ENCODE data around the gene RYR3. TPM values are rescaled to one million over a fixed set of nuclear protein-coding genes. Genes with fewer than 3 reads are reported as not detected.

RYR3 gene
- total and polyA plus RNA-seq, 10 of the 15 experiments (the other 5 are each of a cell fraction or from before 2014, with no cell fraction given): under 0.01 to 0.44 (median 0.16) TPM; not detected in 5

- 64% methylated on average over 3 of the region's 3 CpGs for WGBS (ENCODE audit: insufficient coverage, insufficient replicate concordance, low lambda C conversion rate, missing lambda C conversion rate)
- CTCF ChIA-PET: no interaction called here
- Histone ChIP-seq H3K9me3 (replicated peaks; ENCODE audit: control insufficient read depth, insufficient read depth, low read length) (no peaks in the 10 kb centered on the region), H3K27ac (ENCODE audit: control insufficient read depth, insufficient read depth) (no peak overlapping the region), H3K4me2 (ENCODE audit: control insufficient read depth, insufficient read depth) (no peak overlapping the region), H4K20me1 (ENCODE audit: control insufficient read depth, insufficient read depth) (no peaks in the 10 kb centered on the region), H3K36me3 (ENCODE audit: control insufficient read depth in 2 of 2, insufficient read depth in 2 of 2, low read length in 1 of 2) (no peaks in the 10 kb centered on the region), H2AFZ (ENCODE audit: control insufficient read depth, low read depth, low read length) (no peak overlapping the region), H3K79me2 (ENCODE audit: control insufficient read depth, insufficient read depth, low read length) (no peaks in the 10 kb centered on the region), H3K9ac (ENCODE audit: control insufficient read depth, insufficient read depth, low read length) (no peak overlapping the region), H3K4me3 (no peak overlapping the region), H3K27me3 (replicated peaks in 1 of 2; ENCODE audit: control insufficient read depth in 2 of 2, insufficient read depth in 2 of 2, low read length in 1 of 2) (no peaks in the 10 kb centered on the region), H3K4me1 (ENCODE audit: control insufficient read depth, insufficient read depth, low read length) (no peaks in the 10 kb centered on the region)
- intact Hi-C loops (cut with micrococcal nuclease; ENCODE audit: unreplicated experiment) (no loop called here), in situ Hi-C loops (cut with MboI) (no loop called here)
- TF ChIP-seq RBBP5 (conservative IDR thresholded peaks at IDR 0.05): no peak
- TF ChIP-seq POLR2AphosphoS2 (IDR thresholded peaks at IDR 0.05; ENCODE audit: low read depth, low read length): no peak
- TF ChIP-seq USF2 (IDR thresholded peaks at IDR 0.05; ENCODE audit: borderline replicate concordance, low read depth, low read length): no peak
- no peak for TF ChIP-seq ZNF207 (IDR thresholded peaks at IDR 0.05; ENCODE audit: borderline replicate concordance)
- TF ChIP-seq CEBPZ (IDR thresholded peaks at IDR 0.05; ENCODE audit: low read depth, low read length): no peak
- TF ChIP-seq E4F1 (IDR thresholded peaks at IDR 0.05; ENCODE audit: borderline replicate concordance, partially characterized antibody): no peak
- TF ChIP-seq BACH1 (IDR thresholded peaks at IDR 0.05; ENCODE audit: borderline replicate concordance): no peak
- no peak for TF ChIP-seq NKRF (conservative IDR thresholded peaks at IDR 0.05)
- TF ChIP-seq MYB (IDR thresholded peaks at IDR 0.05; ENCODE audit: borderline replicate concordance, low read depth, low read length): no peak
- TF ChIP-seq ESRRA (IDR thresholded peaks at IDR 0.05; ENCODE audit: low read length): no peak
- no peak for TF ChIP-seq SMAD5 (IDR thresholded peaks at IDR 0.05; ENCODE audit: low read depth)
- FAIRE-seq (no peak), ATAC-seq (no peak), DNase-seq (ENCODE audit: low read depth, low spot score) (no peak)
- SMC1A ChIA-PET (ENCODE audit: uncharacterized antibody, unreplicated experiment): no interaction called here
- POLR2A ChIA-PET: no interaction called here
- RAD21 ChIA-PET (ENCODE audit: unreplicated experiment): no interaction called here
- no TSS peak for BruUV-seq (replicated peaks)
These were observed 213.5 kb downstream of the RYR3 start for GRCh38 chr15:33524274-33524673.
